Activated CD4-positive, CD25-positive, alpha-beta regulatory T cell (primary cell): ENCODE measurements around the gene TFR2.
A peak's percentile ranks its signal among the peaks of the same experiment; 100 is the strongest.

Source experiments
- DNase-seq, 4 experiments: peaks; one replicate each; lab custom pipeline; 2025; lab: John Stamatoyannopoulos, UW

The TFR2 gene

GRCh38 chr7:100654908-100655831 is 13.8 kb upstream of the TFR2 start:
- no peak for DNase-seq

GRCh38 chr7:100649826-100650565 is 8.6 kb upstream of the TFR2 start:
- DNase-seq: no peak

- no peak for DNase-seq
Measured at GRCh38 chr7:100642534-100642907, 1.2 kb upstream of the TFR2 start.

- no peak for DNase-seq
Measured at GRCh38 chr7:100641860-100642533, 645 bp upstream of the TFR2 start.

DNA sequence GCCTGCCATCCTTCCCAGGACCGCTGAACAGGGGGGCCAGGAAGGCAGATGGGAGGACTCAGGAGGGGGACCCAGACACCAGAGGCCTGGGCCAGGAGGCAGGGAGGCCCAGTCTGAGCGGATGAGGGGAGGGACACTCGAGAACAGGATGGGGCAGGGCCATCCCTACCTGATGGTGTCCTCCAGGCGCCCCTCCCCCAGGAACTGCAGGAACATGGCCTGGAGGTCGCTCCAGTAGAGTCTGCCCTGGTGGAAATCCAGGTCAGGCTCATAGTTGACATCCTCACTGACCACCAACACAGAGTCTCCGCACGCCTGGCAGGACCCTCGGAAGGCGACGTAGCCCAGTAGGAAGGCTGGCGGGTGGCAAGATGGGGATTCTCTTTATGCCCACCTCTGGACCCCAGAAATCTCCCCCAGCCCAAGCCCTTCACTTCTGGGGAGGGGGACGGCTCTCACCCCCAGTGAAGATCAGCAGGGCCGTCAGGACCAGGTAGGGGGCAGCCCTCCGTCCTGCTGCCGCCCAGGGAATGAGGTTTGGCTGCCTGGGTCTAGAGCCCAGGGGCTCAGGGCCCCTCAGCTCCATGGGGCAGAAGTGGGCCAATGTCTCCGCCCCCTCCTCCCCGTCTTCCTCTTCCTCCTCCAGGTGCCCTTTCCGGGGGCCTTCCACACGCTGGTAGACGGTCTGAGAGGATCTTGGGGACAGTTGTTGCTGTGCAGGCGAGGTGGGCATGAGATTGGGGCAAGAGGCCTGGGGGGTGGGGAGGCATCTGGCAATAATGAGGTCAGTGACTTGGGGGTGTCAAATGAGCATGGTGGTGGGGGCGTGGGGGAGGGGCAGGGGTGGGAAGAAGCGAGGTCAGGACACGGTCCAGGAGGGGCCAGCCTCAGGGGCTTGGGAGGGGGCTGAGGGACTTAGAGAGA is 573 bp downstream of the TFR2 start:
- no peak for DNase-seq

GRCh38 chr7:100639995-100640516 is 1.3 kb downstream of the TFR2 start:
- no peak for DNase-seq

DNA sequence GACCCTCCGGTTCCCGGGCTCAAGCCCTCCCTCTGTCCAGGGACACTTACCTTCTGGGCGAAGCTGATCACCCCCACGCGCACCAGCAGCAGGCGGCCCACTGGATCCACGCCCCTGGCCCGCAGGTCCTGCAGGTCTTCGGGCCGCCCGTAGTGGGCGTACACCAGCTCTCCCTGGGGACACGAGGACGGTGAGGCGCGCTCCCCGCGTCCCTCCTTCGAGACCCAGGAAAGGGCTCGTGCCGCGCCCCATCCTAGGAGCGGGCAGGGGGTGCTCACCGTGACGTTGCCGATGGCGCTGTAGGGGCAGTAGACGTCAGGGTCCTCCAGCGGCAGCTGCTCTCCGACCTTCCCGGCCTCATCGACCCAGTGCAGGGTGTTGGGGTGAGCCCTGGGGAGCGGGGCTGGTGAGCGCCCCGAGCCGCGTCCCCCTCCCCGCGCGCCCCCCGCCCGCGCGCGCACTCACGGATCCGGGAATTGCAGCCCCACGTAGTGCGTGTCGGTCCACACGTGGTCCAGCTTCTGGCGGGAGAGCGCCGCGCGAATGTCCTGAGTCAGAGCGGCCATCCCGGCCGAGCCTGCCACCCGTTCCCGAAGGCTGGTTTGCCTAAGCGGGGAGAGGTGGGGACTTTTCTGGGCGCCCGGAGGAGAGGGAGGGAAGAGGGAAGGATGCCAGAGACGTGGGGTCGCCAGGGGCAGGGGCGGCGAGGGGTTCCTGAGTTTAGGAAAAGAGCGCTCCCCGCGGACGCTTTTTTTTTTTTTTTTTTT is 8.2 kb downstream of the TFR2 start:
- peak; percentile 26 to 46 (median 38) for DNase-seq

DNA sequence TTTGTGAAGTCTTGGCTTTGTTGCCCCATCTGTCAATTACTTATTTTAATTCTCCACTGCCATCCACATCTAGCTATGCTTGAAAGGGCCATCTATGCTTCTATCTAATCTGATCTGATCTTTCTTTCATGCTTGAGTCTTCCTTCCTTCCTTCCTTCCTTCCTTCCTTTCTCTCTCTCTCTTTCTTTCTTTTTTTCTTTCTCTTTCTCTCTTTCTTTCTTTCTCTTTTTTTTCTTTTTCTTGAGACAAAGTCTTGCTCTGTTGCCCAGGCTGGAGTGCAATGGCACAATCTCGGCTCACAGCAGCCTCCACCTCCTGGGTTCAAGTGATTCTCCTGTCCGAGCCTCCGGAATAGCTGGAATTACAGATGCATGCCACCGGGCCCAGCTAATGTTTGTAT is 11.3 kb downstream of the TFR2 start:
- no peak for DNase-seq

DNA sequence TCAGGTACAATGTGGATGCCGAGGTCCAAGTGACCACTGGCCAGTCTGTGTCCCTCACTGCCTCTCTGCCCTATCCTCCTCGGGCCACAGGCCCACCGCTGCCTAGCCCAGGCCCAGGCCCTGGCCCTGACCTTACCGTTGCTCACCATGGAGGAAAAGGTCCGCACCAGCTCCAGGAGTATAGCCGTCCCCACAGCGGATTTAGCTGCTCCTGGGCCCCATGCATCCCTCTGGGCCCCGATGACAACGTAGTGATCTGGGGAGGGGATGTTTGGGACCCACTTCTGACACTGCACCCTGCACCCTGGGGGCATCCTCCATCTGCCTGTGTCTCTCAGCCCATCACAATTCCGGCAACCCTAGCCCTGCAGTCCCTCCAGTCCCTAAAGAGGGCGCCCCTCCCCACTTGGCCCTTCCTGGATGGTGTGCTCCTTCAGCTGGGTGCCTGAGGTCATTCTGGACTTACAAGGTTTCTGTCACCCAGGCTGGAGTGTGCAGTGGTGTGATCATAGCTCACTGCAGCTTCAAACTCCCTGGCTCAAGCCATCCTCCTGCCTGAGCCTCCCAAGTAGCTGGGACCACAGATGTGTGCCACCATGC is 12.1 kb downstream of the TFR2 start:
- no peak for DNase-seq

DNA sequence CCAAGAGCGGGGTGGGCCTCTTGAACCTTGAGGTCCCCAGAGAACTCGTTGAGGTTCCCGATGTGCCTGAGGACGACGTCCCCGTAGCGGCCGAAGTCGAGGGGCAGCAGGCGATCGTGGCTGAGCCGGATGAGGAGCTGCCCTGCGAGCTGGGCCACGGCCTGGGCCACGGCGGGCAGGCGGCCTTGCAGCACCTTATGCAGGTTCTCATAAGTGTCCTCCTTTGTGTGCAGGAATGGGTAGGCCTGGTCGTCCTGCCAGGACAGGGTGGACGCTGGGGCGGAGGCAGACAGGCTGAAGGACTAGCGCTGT is 14.2 kb downstream of the TFR2 start:
- DNase-seq: no peak

- DNase-seq: peak; percentile 75 to 84 (median 82)
Measured at GRCh38 chr7:100626530-100627237, 14.7 kb downstream of the TFR2 start.

GRCh38 chr7:100626055-100626454 is 15.3 kb downstream of the TFR2 start:
- DNase-seq: no peak

DNA sequence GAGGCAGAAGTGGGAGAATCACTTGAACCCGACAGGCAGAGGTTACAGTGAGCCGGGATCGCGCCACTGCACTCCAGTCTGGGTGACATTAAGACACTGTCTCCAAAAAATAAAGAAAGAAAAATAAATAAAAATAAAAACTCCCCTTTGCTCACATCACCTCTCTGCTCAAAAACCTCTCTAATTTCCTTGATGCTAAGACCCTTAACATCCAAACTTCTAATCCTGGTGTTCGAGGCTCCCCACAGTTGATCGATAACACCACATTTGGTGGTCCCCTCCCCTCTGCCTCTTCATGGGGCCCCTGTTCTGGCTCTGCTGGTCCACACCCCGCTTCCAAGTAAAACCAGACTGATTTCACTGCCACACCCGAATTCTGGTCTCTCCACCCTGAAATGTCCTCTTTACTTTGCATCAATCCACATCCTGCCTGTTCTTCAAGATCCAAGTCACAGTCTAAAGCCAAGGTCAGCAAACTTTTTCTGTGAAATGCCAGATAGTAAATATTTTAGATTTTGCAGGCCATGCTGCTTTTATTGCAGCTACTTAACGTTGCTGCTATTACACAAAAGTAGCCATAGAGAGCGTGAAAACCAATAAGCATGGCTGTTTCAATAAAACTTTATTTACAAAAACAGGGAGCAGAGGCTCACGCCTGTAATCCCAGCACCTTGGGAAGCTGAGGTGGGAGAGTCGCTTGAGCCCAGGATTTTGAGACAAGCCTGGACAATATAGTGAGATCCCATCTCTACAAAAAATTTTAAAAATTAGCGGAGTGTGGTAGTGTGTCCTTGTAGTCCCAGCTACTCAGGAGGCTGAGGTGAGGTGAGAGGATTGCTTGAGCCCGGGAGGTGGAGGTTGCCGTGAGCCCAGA is 17.2 kb downstream of the TFR2 start:
- DNase-seq: no peak

DNA sequence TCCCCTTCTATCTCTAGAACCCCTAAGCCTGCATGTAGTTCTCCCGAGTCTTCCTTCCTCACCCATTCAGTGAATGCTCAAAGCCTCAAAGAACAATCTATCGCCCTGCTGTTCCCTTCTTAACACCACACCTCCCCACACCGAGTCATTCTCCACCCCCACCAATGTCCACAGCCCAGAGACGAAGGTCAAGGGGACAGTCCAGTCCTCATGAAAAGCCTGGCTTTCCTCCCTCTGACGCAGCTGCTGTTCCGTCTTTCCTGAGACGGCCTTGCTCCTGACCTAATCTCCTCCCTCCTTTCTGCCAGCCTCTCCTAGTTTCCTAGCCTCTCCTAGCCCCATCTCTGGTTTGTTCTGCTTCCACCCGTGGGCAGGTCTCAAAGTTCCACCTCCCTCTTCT is 19.8 kb downstream of the TFR2 start:
- DNase-seq: no peak

GRCh38 chr7:100620804-100621203 is 20.5 kb downstream of the TFR2 start:
- no peak for DNase-seq

GRCh38 chr7:100620239-100620638 is 21.1 kb downstream of the TFR2 start:
- no peak for DNase-seq

- DNase-seq: no peak
Measured at GRCh38 chr7:100614308-100614861, 27.0 kb downstream of the TFR2 start.

- no peak for DNase-seq
Measured at GRCh38 chr7:100613412-100614175, 27.8 kb downstream of the TFR2 start.
